ENCODE results near the gene RABGAP1L. TPM values are rescaled to one million over a fixed set of nuclear protein-coding genes. Genes with fewer than 3 reads are reported as not detected.

Gene RABGAP1L
- total RNA-seq, 2 experiments from 2014 or later = 38.2 to 44.2 TPM

DNA sequence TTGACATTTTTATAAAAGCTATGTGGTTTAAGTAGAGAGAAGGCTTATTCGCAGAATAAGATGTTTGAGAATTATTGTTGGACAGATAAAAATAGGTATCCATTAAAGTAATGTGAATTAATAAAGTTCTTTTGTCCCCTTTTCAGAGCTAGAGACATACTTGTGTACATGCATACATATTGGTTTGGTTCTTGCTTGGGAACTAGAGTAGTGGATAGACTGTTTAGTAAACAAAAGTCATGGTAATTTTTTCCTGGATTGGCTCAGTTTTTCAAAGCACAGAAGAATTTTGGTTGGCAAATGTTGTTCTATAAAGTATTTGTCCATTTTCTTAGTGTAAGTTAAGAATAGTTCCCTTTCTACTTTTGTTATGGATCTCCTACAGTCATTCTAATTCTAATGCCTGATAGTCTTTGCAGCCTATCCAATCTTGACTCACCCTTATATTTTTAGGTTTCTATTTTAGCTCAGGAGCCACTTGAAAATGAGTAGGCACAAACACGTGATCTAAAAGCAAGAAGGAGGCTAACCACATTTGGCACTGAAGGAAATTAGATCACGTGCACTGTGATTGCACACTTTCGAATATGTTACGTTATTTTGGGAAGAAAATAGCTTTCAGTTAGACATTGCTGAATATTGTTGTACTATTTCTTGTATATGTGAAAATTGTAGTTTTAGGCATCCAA, 47.0 kb downstream of the RABGAP1L start:
- H3K4me1 Mint-ChIP-seq (ENCODE audit: low read depth) = peaks cover 27% of the 10 kb centered on the region
- no peak overlapping the region for H3K27ac Mint-ChIP-seq
- no peak for ATAC-seq
- H3K4me3 Mint-ChIP-seq = no peak overlapping the region
- peaks cover 39% of the 10 kb centered on the region for H3K36me3 Mint-ChIP-seq (ENCODE audit: low read depth)
- ChIA-PET CTCF (interaction anchor here (0.7 to 3.8 kb wide), 6 partner anchors 11 to 53 kb away, joined by 3 to 34 read pairs (median 3); no protein-coding TSS in a partner anchor), POLR2A (interaction anchor here (0.9 to 1.4 kb wide), 2 partner anchors 27 to 184 kb away, joined by 3 read pairs; partner anchors contain the start of gene RC3H1)
- no peaks in the 10 kb centered on the region for H3K27me3 Mint-ChIP-seq (ENCODE audit: low read depth)
- DNase-seq = no peak
- H3K9me3 Mint-ChIP-seq (ENCODE audit: insufficient read depth) = peaks cover 10% of the 10 kb centered on the region

DNA sequence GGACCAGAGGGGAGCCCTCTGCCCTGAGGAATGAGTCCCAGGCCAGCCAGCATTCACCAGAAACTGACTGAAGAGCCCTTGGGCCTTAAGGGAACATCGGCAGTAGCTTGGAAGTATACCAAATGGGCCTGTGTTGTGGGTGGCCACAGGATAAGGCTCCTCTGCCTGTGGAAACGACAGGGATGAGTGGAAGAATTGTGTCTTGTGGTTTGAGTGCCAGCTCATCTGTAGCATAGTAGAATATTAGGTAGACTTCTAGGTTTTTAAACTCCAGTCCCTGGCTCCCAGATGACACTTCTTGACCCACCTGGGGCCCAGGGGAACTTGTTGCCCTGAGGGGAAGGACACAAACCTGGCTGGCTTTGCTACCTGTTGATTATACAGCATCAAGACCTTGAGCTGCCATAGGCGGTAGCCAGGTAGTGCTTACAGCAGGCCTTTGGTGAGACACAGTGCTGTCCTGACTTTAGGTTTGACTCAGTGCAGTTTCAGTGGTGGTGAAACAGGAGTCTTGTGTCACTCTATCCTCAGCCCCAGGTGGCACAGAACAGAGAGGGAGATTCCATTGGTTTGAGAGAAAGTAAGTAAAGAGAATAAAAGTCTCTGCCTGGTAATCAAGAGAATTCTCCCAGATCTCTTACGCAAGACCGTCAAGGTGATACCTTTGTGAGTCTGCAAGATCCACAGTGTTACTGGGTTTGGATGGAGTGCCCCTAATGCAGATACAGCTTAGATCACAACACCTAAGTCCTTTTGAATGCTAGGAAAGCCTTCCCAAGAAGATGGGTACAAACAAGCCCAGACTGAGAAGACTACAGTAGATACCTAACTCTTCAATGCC, 50.2 kb downstream of the RABGAP1L start:
- H3K27me3 Mint-ChIP-seq (ENCODE audit: low read depth) = no peaks in the 10 kb centered on the region
- ChIA-PET CTCF (interaction anchor here (1.3 kb wide), 1 partner anchor 8 kb away, joined by 4 read pairs; no protein-coding TSS in a partner anchor), POLR2A (no interaction called here)
- peaks cover 22% of the 10 kb centered on the region for H3K4me1 Mint-ChIP-seq (ENCODE audit: low read depth)
- ATAC-seq = no peak
- no peaks in the 10 kb centered on the region for H3K9me3 Mint-ChIP-seq (ENCODE audit: insufficient read depth)
- no peak overlapping the region for H3K27ac Mint-ChIP-seq
- no peak overlapping the region for H3K4me3 Mint-ChIP-seq
- no peak for DNase-seq
- H3K36me3 Mint-ChIP-seq (ENCODE audit: low read depth) = peaks cover 28% of the 10 kb centered on the region

DNA sequence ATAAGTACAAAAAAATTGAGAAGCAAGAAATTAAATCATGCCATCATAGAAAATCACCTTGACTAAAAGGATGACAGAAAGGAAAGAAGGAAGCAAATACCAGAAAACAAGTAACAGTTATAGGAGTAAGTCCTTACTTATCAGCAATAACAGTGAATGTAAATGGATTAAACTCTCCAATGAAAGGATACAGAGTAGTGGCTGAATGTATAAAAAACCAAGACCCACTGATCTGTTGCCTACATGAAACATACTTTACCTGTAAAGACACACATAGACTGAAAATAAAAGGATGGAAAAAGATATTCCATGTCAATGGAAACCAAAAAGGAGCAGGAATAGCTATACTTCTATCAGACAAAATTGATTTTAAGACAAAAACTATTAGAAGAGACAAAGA, 52.2 kb downstream of the RABGAP1L start:
- CTCF ChIA-PET = no interaction called here
- no peak for DNase-seq
- H3K4me3 Mint-ChIP-seq = no peak overlapping the region
- no peak overlapping the region for H3K27ac Mint-ChIP-seq
- no peak for ATAC-seq
- POLR2A ChIA-PET = no interaction called here
- peaks cover 13% of the 10 kb centered on the region for H3K36me3 Mint-ChIP-seq (ENCODE audit: low read depth)
- peaks cover 3% of the 10 kb centered on the region for H3K4me1 Mint-ChIP-seq (ENCODE audit: low read depth)
- H3K9me3 Mint-ChIP-seq (ENCODE audit: insufficient read depth) = no peaks in the 10 kb centered on the region
- no peaks in the 10 kb centered on the region for H3K27me3 Mint-ChIP-seq (ENCODE audit: low read depth)

DNA sequence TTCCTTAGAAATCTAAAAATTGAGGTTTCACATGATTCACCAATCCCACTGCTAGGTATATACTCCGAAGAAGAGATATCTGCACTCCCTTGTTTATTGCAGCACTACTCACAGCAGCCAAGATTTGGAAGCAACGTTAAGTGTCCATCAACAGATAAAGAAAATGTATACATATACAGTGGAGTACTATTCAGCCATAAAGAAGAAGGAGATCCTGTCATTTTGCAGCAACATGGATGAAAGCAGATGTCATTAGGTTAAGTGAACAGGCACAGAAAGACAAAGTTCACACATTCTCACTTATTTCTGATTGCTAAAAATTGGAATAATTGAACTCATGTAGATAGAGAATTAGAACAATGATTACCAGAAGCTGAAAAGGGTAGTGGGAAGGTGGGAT, 56.4 kb downstream of the RABGAP1L start:
- Mint-ChIP-seq H3K27me3 (ENCODE audit: low read depth) (no peaks in the 10 kb centered on the region), H3K4me3 (no peak overlapping the region), H3K4me1 (ENCODE audit: low read depth) (no peaks in the 10 kb centered on the region), H3K9me3 (ENCODE audit: insufficient read depth) (no peaks in the 10 kb centered on the region), H3K36me3 (ENCODE audit: low read depth) (peaks cover under 1% of the 10 kb centered on the region), H3K27ac (no peak overlapping the region)
- ATAC-seq (no peak), DNase-seq (no peak)
- ChIA-PET CTCF (interaction anchor here (3.9 kb wide), 1 partner anchor 10 kb away, joined by 34 read pairs; no protein-coding TSS in a partner anchor), POLR2A (no interaction called here)

DNA sequence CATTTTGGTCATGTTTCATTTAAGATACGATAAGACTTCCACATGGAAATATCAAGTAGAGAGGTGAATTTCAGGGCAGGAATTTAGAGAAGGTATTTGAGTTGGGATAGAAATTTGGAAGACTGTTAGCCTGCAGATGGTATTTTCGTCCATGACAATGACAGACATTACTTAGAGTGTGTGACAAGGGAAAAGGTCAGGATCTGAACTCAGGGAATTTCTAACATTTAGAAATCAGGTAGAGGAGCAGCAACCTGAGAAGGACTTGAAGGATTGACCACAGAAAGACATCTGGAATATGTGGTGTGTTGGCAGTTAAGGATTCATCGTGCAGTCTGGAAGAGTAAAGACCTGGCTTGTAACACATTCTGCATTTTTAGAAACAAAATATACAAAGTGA, 57.9 kb downstream of the RABGAP1L start:
- CTCF ChIA-PET = interaction anchor here (0.6 to 3.9 kb wide), 26 partner anchors 8 to 787 kb away, joined by 3 to 34 read pairs (median 4); partner anchors contain the start of genes RC3H1 and ZBTB37
- Mint-ChIP-seq H3K4me1 (ENCODE audit: low read depth) (no peaks in the 10 kb centered on the region), H3K4me3 (no peak overlapping the region), H3K9me3 (ENCODE audit: insufficient read depth) (peaks cover 2% of the 10 kb centered on the region), H3K27ac (no peak overlapping the region), H3K27me3 (ENCODE audit: low read depth) (no peaks in the 10 kb centered on the region), H3K36me3 (ENCODE audit: low read depth) (peaks cover 11% of the 10 kb centered on the region)
- POLR2A ChIA-PET = interaction anchor here (1.0 kb wide), 1 partner anchor 349 kb away, joined by 3 read pairs; the partner anchor contains the start of gene ZBTB37
- no peak for ATAC-seq
- DNase-seq = no peak

DNA sequence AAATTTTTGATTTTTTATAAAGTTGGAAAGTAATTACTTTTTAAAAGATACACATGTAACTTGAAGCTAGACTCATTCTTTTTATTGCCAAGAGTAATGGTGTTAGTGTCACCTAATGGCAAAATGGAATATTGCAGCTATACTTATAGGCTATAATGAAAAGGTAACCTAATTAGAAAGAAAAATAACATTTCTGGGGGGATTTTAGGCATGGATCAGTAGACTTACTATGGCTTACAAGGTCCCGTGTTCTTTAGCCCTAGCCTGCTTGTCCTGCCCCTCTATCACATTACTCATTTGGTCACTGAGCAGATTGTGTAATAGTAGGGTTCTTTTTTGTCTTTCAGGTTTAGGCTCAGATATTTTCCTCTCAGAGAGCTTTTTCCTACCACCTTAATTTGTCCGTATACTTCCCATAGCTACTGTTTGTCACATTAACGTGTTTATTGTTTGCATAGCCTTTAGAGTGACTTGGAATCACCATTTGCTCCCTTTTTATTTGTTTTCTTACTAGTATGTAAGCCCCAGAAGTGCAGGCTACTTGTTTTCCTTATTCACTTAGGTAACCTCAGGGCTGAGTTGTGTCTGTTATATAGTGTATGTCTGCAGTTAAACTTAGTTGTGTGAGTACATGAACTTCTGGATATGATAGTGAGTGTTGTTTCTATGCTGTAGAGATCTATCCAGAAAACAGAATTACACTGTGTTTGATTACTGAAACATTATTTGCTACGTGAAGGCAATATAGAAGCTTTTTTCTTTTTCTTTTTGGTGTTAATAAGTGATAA, 58.7 kb downstream of the RABGAP1L start:
- ATAC-seq (peak; percentile 51), DNase-seq (no peak)
- ChIA-PET CTCF (interaction anchor here (0.6 to 3.9 kb wide), 29 partner anchors 9 to 788 kb away, joined by 3 to 34 read pairs (median 4); partner anchors contain the start of genes RC3H1 and ZBTB37), POLR2A (interaction anchor here (0.6 to 1.0 kb wide), 3 partner anchors 106 to 582 kb away, joined by 3 to 4 read pairs (median 3); partner anchors contain the start of gene ZBTB37)
- H3K27me3 Mint-ChIP-seq (ENCODE audit: low read depth) = no peaks in the 10 kb centered on the region
- H3K4me1 Mint-ChIP-seq (ENCODE audit: low read depth) = no peaks in the 10 kb centered on the region
- no peak overlapping the region for H3K4me3 Mint-ChIP-seq
- peaks cover 16% of the 10 kb centered on the region for H3K36me3 Mint-ChIP-seq (ENCODE audit: low read depth)
- H3K27ac Mint-ChIP-seq = no peak overlapping the region
- peaks cover 6% of the 10 kb centered on the region for H3K9me3 Mint-ChIP-seq (ENCODE audit: insufficient read depth)

DNA sequence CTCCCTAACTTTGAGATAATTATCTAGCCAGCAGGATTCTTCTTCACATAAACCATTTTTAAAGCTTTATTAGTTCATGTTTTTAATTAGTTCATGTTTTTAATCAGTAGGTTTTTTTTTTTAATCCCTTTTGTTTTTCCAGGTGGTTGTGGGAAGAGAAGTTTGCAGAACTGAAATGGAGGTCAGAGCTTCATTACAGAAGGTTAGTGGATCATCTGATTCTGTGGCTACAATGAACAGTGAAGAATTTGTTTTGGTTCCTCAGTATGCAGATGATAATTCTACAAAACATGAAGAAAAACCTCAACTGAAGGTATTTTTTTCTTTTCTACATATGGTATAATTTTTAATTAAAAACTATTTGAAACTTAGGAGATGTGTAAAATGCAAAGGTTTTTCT, 59.7 kb downstream of the RABGAP1L start:
- H3K9me3 Mint-ChIP-seq (ENCODE audit: insufficient read depth) = peaks cover 6% of the 10 kb centered on the region
- no peaks in the 10 kb centered on the region for H3K4me1 Mint-ChIP-seq (ENCODE audit: low read depth)
- CTCF ChIA-PET = interaction anchor here (1.6 to 3.9 kb wide), 3 partner anchors 13 to 740 kb away, joined by 3 to 34 read pairs (median 4); partner anchors contain the start of gene ZBTB37
- DNase-seq (no peak), ATAC-seq (no peak)
- no peaks in the 10 kb centered on the region for H3K27me3 Mint-ChIP-seq (ENCODE audit: low read depth)
- POLR2A ChIA-PET = interaction anchor here (0.6 kb wide), 1 partner anchor 107 kb away, joined by 4 read pairs; no protein-coding TSS in a partner anchor
- peaks cover 19% of the 10 kb centered on the region for H3K36me3 Mint-ChIP-seq (ENCODE audit: low read depth)
- no peak overlapping the region for H3K27ac Mint-ChIP-seq
- no peak overlapping the region for H3K4me3 Mint-ChIP-seq

DNA sequence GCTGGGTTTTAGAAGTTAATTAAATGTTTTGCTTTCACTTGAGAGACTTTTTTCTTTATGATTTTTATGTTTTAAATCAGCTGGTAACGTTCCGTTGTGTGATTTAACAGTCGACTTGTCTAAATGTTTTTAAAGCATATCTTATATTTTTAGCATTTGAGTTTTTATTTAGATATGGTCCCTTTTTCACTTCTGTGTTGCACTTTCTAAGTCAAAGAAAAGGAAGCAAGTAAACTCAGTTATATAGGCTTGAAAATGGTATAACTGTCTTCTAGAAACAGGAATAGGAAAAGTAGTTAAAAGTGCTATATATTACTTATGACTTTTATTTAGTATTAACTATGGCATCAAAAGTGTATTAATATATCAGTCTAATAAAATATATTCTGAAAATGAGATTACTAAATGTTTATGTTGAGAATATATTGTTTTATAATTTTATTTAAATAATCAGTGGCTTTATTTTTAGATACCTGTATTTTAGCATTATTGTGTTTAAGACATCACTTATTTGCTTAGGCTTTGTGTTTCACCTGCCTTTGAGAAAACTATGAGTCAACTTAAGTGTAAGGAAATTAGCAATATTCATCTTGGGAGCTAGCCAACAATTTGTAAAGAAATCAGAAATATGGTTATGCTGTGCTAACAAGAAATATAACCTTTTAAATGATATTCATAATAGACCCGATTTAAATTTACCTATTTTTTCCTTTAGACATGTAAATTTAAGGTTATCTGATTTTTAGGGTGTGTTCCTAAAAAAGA, 60.5 kb downstream of the RABGAP1L start:
- no peak overlapping the region for H3K4me3 Mint-ChIP-seq
- H3K4me1 Mint-ChIP-seq (ENCODE audit: low read depth) = no peaks in the 10 kb centered on the region
- ChIA-PET CTCF (interaction anchor here (1.8 to 2.2 kb wide), 2 partner anchors 43 to 789 kb away, joined by 4 to 5 read pairs; no protein-coding TSS in a partner anchor), POLR2A (no interaction called here)
- no peak overlapping the region for H3K27ac Mint-ChIP-seq
- H3K36me3 Mint-ChIP-seq (ENCODE audit: low read depth) = peaks cover 24% of the 10 kb centered on the region
- H3K27me3 Mint-ChIP-seq (ENCODE audit: low read depth) = no peaks in the 10 kb centered on the region
- ATAC-seq = no peak
- DNase-seq = no peak
- peaks cover 6% of the 10 kb centered on the region for H3K9me3 Mint-ChIP-seq (ENCODE audit: insufficient read depth)

DNA sequence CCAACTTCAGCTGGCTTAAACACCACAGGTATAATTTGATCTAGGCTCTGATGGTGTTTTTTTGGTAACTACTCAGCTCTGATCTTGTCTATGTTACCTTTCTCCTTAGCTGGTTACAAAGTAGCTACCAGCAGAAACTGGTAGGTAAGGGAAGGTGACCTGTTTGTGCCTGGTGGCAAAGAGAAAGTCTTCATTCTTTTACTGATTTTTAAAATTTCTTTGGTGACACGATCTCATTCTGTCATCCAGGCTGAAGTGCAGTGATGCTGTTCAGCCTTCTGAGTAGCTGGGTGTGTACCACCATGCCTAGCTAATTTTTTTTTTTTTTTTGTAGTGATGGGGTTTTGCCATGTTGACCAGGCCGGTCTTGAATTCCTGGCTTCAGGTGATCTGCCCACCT, 62.4 kb downstream of the RABGAP1L start:
- no peak overlapping the region for H3K27ac Mint-ChIP-seq
- H3K4me1 Mint-ChIP-seq (ENCODE audit: low read depth) = peaks cover 11% of the 10 kb centered on the region
- CTCF ChIA-PET = interaction anchor here (1.0 to 2.2 kb wide), 3 partner anchors 15 to 790 kb away, joined by 3 to 5 read pairs (median 3); no protein-coding TSS in a partner anchor
- no peak overlapping the region for H3K4me3 Mint-ChIP-seq
- peaks cover 6% of the 10 kb centered on the region for H3K9me3 Mint-ChIP-seq (ENCODE audit: insufficient read depth)
- POLR2A ChIA-PET = no interaction called here
- ATAC-seq (no peak), DNase-seq (no peak)
- H3K27me3 Mint-ChIP-seq (ENCODE audit: low read depth) = no peaks in the 10 kb centered on the region
- peaks cover 33% of the 10 kb centered on the region for H3K36me3 Mint-ChIP-seq (ENCODE audit: low read depth)

DNA sequence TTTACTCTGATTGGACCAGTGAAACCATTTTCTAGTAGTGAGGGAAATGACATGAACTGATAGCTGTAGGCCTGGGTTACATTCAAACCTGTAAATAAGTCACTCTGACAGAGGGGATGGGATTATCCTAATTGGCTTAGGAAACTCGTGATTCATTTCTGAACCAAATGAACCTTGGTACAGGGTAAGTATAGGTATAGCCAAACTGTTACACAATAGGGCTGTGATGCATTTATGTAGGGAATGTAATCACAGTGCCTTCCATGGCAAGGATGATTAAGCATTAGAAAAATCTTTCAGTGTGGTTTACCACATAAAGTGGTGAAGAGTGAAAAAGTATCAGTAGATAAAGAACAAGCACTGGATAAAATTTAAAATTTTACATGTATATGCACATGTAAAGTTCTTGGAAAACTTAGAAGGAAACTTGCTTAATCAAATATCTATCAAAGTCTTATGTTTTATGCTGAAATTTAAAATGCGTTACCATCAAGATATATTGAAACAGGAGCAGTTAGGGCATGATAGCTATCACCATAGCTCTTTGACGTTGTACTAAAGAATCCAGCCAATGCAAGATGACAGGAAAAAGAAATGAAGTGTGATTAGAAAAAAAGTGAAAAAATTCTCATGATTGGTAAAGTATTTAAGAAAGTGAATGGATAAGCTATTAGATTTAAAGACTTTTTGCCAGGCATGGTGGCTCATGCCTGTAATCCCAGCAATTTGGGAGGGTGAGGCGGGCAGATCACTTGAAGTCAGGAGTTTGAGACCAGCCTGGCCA, 63.0 kb downstream of the RABGAP1L start:
- ChIA-PET POLR2A (interaction anchor here (0.6 kb wide), 1 partner anchor 89 kb away, joined by 5 read pairs; no protein-coding TSS in a partner anchor), CTCF (interaction anchor here (1.0 to 1.6 kb wide), 2 partner anchors 15 to 19 kb away, joined by 3 read pairs; no protein-coding TSS in a partner anchor)
- ATAC-seq = no peak

More for the DNA sequence above, 63.0 kb downstream of the RABGAP1L start:
- DNase-seq = no peak
- Mint-ChIP-seq H3K36me3 (ENCODE audit: low read depth) (peaks cover 36% of the 10 kb centered on the region), H3K9me3 (ENCODE audit: insufficient read depth) (peaks cover 6% of the 10 kb centered on the region), H3K27me3 (ENCODE audit: low read depth) (no peaks in the 10 kb centered on the region), H3K4me3 (no peak overlapping the region), H3K27ac (no peak overlapping the region), H3K4me1 (ENCODE audit: low read depth) (peaks cover 11% of the 10 kb centered on the region)

All from activated CD8-positive, alpha-beta T cell treated with anti-CD3 and anti-CD28 coated beads, Interleukin-2, amount 10 ng/mL, durations not matched to agents 7 days and 5 days (primary cell).